HG02798 (cell line): ENCODE measurements around the gene STX1A.
"Not testable (repeated sequence)": the region's sequence is repeated elsewhere in the genome, so short reads cannot be mapped to it uniquely, and the experiment has no call there.

Experiments
- ATAC-seq: cut with Tn5 transposase; IDR thresholded peaks from one replicate; pipeline ENCODE4 v1.9.1; 2021; ENCODE audit warnings: mild to moderate bottlenecking; ENCODE audit not compliant: unreplicated experiment, poor library complexity

Gene STX1A

DNA sequence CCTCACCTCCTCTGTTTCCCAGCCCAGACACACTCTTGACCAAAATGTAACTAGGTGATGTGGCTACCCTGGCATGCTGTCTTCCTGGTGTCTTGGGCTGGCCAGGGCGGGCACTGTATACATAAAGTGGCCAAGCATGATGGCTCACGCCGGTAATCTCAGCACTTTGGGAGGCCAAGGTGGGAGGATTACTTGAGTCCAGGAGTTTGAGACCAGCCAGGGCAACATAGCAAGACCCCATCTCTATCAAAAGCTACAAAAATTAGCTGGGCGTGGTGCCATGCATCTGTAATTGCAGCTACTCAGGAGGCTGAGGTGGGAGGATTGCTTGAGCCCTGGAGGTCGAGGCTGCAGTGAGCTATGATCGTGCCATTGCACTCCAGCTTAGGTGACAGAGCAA is 6.2 kb downstream of the STX1A start:
- ATAC-seq: not testable (repeated sequence)

DNA sequence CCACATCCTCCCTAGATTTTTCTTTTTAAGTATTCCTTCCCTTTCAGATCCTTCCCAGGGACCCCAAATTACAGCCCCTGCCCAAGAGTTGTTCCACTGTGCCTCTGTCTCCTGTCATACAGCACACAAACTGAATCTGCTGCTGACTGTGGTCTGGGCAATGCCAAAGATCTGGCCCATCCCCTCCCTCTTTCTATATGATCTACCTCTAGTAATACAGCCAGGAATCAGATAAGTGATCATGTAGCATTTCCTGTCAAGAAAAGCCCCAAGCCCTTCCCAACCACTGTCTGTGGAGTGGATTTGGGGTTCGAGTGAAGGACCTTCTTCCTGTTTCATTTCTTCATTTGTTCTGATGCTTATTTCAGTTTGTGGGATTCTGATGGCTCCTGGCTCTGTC is 6.7 kb downstream of the STX1A start:
- no peak for ATAC-seq

DNA sequence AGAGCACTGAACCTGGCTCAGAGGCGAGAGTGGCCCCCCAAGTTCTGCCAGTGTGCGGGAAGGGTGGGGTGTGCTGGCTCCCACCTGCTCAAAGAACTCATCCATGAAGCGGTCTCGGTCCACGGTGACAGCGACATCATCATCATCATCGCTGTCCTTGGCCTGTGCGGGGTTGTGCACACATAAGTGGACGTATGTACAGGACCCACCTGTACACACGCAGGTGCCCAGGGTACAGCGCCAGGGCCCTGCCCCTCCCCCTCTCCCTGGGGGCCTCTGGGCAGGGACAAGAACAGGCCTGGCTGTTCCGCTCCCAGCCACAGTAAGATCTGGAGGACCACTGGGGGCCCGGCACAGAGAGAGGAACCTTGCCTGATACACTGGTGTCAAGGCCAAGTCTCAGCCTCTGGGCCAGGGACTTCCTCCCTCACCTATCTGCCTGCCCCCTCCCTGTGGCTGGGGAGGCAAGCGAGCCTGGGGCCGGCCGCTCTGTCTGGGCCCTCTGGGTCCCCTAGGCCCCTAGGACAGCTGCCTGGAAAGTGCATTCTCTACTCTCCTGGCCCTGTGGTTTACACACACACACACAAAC is 10.4 kb downstream of the STX1A start:
- no peak for ATAC-seq

DNA sequence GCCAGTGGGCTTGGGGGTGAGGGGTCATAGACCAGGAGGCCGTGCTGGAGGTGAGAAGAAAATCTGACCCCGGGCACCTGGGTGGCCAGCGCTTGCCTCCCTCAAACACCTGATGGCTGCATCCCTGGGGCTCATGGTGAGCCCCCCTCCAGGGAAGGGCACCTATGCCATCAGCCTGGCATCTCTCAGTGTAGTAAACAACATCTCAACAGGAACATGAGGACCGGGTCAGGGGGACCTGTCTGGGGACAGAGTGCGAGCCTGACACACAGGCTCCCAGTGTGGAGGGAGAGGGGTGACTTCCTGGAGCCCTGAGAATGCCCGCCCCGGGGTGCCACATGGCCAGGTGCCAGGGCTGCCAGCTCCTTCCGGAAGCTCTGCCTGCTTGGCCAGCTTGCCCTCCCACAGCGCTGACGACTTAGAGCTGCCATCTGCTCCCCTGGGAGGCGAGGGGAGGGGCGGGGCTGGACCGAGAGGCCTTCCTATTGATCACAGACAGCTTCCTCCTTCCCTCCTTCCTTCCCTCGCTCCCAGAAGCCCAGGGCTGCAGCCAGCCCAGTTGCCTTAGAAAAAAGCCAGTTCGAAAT is 12.3 kb downstream of the STX1A start:
- no peak for ATAC-seq

DNA sequence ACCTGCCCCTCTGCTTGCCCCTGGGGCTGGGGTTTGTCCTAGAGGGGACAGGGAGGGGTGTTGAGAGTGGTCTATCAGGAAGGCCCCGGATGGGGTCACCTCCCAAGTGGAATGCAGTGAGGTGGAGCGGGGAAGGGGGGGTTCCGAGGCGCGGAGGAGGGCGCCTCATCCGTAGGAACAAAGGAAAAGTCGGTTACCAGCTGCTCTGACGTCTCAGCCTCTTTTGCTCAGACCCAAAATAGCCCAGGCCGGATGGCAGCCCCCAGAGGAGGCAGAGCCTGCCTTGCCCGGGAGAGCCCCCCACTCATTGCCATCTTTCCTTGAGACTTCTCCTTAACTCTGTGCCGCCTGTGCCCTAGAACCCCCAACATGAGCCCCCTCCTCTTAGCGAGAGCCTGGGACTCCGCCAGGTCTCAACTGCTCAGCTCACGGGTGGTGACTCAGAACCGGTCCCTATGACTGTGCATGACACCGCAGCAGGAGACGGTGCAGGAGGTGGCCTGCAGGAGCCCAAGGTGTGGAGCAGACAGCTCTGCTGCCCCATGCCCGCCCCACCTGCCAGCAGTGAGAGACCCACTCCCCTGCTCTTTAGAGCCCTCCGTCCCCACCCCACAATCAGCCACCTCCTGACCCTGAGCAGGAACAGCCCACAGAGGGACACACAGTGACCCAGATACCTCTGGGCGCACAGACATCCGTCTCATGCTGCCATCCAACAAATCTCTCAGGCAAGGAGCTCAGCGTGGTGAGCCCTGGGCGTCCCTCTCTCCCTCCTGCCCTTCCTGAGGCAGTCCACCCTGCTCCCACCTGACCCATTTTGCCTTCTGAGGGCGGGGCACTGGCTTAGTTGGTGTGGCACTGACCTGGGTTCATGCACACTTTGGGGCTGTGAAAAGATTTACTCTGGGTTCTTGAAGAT is 13.1 kb downstream of the STX1A start:
- ATAC-seq: no peak

DNA sequence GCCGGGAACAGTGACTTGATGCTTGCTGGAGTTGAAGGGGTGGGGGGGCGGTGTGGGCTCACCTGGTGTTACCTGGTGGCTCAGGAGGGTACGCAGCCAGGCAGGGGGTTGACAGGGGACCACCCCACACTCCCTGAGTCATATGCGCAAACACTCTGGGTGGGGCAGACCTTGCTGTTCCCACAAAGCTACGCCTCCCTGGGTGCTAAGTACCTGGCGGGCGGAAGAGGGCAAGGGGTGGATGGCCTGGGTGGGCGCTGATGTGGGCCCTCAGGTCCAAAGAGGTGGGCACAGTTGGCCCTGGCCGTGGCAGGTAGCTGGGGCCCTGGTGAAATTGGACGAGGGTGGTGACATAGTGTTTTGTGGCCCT is 13.9 kb downstream of the STX1A start:
- ATAC-seq: no peak

DNA sequence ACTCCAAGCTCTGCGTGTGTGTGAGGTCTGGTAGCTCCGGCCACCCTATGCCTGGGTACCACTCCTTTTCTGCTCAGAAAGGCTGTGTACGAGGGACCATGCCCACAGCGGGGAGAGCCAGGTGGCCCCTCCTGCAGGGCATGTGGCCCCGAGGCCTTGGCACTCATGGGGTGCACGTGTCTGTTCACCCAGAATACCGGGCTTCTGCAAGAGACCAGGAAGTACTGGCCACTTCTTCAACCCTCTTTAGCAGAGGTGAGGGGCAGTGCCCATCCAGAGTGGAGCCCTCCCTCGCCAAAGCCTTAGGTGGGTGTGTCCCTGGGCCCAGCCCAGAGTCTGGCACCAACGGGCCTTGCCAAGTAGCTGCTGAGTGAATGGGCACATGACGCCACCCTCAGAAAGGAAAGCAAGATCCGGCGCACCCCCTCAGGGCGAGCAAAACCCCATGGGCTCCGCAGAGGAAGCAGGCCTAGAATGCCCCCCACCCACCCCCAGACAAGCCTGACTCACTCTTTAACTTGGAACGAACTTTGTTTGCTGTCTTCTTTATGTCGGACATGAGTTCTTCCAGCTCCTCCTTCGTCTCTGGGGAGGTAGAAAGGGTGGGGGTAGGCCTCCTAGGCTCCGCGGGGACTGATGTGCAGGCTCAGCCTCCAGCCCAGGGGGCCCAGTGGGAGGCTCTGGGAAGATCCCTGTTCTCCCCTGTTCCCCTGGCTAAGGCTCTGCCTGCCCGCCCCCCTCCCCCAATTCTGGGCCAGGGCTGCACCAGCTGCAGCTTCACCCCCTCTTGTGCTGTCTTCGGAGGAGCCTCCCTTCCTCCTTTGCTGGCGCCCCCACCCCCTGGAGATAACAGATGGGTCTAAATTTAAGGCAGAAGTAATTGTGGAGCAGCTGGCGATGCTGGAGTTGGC is 14.6 kb downstream of the STX1A start:
- ATAC-seq: no peak

DNA sequence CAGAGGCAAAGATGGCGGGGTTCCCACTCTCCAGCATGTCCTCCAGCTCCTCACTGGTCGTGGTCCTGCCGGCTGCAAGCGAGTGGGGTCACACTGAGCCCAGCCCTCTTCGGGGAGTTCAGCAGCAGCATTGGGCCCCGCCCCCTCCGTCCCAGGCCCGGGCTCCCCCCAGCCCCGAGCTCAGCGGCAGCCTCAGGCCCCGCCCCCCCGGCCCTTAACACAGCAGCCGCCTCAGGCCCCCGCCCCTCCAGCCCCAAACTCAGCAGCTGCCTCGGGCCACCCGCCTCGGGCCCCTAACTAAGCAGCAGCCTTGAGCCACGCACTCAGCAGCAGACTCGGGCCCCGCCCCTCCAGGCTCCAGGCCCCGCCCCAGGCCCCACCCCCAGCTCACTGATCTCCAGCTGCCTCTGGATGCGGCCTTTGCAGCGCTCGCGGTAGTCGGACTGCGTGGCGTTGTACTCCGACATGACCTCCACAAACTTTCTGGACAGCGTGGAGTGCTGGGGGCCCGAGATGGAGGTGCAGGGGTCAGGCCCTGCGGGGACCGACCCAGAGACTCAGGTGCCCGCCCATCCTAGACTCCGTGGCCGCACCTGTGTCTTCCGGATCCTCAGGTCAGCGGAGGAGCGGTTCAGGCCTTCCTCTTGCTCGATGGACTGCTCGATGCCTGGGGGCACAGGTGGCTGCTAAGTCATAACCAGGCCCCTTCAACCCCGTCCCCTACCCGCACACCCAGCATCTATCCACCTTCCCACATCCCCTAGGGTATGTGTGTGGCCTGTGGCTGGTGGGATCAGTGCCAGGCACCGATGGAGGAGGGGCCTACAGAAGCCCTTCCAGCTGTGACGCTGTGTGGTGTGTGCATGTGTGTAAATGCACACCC is 15.5 kb downstream of the STX1A start:
- no peak for ATAC-seq

DNA sequence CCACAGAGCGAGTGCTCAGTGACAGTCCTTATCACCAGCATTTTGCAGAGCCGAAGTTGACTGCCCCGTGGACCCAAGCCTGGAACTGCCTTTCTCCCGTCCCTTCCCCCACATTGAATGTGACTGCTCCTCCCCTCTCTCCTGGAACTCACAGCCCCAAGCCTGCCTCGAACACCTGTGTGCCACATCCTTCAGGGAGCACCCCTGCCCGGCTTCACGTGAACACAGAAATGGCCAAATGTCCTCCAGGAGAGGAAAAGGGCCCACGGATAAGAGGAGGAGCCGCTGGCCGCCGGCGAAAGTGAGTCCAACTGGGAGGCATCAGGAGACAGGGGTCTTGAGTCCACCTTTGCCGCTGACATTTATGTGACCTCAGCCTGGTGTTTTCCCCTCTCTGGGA is 16.2 kb downstream of the STX1A start:
- ATAC-seq: no peak

DNA sequence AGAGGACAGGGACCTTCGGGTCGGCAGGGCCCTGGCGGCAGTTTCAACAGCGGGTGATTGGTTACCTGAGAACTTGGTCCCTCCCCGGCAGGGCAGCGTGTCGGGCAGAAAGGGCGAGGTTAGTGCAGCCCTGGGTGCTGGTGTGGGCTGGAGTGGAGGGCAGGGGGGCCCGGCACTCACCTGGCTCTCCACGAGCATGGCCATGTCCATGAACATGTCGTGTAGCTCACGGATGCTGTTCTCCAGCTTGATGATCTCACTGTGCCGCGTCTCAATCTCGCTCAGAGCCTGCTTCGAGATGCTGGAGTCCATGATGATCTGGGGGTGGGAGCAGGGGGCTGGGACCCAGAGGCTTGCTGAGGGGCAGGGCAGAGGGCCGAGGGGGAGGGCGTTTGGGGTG is 16.8 kb downstream of the STX1A start:
- ATAC-seq: no peak

DNA sequence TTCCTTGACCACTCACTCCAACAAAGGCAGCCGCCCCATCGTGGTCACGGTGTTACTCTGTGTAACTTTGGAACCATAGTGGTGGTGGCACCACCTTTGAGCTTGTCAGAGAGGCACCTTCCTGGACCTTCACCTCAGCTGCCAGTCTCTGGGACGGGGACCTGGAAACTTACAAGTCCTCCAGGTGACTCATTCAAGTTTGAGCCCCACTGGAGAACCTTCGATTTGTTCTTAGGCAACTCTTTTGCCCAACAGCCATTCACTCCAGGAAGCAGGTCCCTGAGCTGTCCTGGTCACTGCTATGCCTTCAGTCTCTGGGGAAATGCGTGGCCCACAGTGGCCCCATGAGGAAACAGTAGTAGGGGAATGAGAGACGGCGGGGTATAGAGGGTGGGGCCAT is 17.2 kb downstream of the STX1A start:
- ATAC-seq: no peak

DNA sequence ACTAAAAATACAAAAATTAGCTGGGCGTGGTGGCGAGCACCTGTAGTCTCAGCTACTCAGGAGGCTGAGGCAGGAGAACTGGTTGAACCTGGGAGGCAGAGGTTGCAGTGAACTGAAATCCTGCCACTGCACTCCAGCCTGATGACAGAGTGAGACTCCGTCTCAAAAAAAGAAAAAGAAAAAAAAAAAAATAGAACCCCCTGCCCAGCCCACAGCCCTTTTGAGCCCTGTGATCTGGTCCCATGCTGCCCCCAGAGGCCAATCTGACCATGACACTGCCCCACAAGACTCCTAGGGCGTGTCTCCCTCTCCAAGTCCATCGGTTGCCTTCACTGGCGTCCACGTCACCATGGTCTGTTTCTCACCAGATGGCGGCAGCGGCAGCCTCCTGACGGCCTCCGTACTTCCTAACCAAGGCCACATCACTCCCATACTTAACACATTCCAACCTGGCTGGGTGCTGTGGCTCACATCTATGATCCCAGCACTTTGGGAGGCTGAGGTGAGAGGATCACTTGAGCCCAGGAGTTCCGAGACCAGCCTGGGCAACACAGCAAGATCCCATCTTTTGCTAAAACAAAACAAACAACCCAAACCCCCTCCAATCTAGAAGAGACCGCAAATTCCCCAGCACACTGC is 18.0 kb downstream of the STX1A start:
- ATAC-seq: no peak

DNA sequence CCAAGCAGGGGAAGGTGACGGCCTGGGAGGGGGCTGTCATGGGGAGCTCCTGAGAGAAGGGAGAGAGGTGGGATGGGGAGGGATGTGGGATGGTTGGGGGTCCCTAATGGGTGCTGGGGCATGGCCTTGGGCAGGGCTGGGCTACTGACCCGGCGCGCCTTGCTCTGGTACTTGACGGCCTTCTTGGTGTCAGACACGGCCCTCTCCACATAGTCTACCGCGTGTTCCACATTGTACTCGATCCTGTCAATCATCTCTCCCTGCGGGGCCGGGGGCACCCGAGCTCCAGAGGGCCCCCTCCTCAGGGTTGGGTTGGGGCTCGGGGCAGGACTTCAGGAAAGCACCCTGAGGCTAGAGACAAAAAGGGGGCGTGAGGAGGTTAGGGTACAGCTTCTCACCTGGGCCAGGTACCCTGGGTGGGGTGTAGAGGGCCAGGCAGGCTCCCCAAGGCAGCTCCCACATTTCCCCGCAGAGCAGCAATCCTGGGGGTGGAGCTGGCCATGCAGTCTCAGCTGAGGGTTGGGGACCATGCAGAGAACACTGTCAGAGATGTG is 18.8 kb downstream of the STX1A start:
- ATAC-seq: no peak

DNA sequence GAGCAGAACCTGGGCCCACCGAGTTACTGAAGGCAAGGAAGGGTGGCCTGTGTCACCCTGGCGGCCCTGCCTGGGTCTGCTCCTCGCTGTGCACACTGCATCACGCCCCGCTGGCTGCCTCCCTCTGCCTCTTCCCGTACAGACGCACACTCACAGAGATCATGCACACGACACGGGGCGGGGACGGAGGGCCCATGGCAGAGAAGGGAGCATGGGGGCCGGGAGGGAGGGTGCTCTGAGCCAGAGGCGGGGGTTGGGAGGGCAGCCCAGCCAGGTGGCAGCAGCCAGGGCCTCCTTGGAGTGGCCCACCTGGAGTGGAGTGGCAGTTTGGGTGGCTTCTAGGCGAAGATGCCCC is 19.4 kb downstream of the STX1A start:
- no peak for ATAC-seq

DNA sequence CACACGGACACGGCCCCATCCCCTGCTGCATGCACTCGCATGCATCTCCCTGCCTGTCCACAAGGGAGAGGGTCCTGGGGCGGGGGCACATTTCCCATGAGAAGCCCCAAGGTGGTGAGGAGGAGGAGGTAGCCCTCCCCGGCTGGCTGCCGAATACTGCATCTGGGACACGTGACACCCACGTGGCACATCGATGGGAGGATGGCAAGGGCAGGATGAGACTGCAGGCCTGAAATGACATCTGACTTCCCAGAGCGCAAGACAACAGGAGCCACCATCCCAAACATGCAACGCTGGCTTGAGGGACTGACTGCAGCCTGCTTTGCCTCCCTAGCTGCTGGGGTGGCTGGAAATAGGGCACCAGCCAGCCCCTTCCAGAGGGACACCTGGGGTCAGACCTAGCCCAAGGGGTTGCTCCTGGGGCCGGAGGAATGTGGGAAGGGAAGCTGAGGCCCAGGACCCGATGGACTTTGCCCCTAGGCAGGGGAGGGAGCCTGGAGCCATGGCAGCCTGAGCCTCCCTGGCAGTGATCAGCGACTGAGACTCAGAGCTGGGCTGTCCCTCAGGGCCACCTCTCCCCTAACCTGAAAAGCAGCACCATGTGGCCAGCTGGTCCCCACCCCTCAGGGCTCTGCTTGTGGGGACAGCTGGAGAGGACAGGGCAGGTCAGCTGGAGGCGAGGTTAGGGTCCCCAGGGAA is 19.9 kb downstream of the STX1A start:
- ATAC-seq: no peak

DNA sequence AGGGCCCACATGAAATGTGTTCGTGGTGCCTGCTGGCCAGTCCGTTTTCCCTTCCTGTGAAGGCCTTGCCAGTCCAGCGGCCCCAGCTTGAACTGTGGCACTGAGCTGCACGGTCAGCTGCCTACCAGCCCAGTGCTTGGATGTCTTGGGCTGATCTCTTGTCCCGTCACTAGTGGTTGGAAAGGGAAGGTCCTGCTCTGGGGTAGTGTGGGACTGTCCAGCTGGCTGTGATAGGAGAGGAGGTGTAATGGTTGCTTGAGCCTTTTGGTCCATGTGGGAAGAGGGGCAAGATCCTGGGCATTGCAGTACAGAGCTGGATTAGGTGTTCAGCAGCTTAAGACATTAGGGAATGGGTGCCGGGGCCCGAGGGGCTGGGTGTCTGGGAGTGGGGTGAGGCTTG is 21.1 kb downstream of the STX1A start:
- no peak for ATAC-seq

DNA sequence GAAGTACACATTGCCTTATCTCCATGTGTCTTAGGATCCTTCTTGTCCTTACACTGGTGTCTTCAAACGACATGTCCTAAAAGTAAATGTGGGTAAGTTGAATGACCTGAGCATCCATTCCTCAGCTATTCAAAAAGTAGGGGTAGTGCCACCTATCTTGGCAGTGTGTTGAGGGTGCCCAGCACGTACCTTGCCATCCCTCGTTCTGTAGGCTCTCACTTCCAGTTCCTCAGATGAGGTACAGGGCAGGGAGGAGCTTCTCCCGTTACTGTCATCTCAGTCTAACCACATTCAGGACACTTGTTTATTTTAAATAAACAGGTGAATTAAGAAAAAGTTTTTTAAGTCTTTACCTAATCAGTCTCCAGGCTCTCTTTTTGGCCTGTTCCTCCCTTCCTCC is 23.1 kb downstream of the STX1A start:
- no peak for ATAC-seq

DNA sequence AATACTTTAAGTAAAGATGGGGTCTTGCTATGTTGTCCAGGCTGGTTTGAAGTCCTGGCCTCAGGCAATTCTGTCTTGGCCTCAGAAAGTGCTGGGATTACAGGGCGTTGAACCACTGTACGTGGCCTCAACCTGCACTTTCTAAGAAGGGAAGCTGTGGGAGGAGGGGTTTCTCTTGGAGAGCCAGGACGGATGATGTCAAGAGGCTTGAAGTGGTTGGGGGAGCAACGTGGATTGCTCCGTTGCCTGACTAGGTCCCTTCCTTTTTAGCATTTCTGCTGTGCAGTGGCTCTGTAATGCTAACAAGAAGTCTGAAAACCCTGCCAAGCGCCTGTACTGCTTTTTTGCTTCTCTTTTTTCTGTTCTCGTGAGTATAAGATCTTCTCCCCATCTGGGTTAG is 28.8 kb downstream of the STX1A start:
- ATAC-seq: no peak
